H1 (cell line): ENCODE results near the gene COL5A1. TPM values are rescaled to one million over a fixed set of nuclear protein-coding genes. Genes with fewer than 3 reads are reported as not detected.

Source experiments
- EGR1 ChIP-seq: IDR thresholded peaks from 2 replicates; pipeline ENCODE4 v1.6.1; 2011; ENCODE audit warnings: low read depth, low read length, borderline replicate concordance
- EP300 ChIP-seq, 2 experiments: IDR thresholded peaks; 1 replicate in 1 of 2; 2 replicates in 1 of 2; pipeline ENCODE4 v1.6.1; 2011 to 2012; ENCODE audit warnings: low read depth in 2 of 2, low read length in 2 of 2, mild to moderate bottlenecking in 2 of 2, borderline replicate concordance in 1 of 2, inconsistent platforms in 1 of 2, moderate library complexity in 1 of 2
- FOSL1 ChIP-seq: IDR thresholded peaks from 2 replicates; pipeline ENCODE4 v1.6.1; 2011; ENCODE audit warnings: mild to moderate bottlenecking, low read depth, low read length, moderate library complexity; ENCODE audit not compliant: insufficient read depth
- RAD21 ChIP-seq, 2 experiments: IDR thresholded peaks in 1 of 2; conservative IDR thresholded peaks in 1 of 2; 2 replicates each; pipeline ENCODE4 v1.6.1; 2011; ENCODE audit warnings: low read depth in 2 of 2, low read length in 2 of 2, improper control_type of control experiment in 1 of 2, inconsistent platforms in 1 of 2, mild to moderate bottlenecking in 1 of 2, moderate library complexity in 1 of 2
- SIX5 ChIP-seq: IDR thresholded peaks from 2 replicates; pipeline ENCODE4 v1.6.1; 2011; ENCODE audit warnings: mild to moderate bottlenecking, low read depth, low read length
- SP1 ChIP-seq: IDR thresholded peaks from 2 replicates; pipeline ENCODE4 v1.6.1; 2011; ENCODE audit warnings: low read depth, low read length
- SP4 ChIP-seq: IDR thresholded peaks from 2 replicates; pipeline ENCODE4 v1.6.1; 2012; ENCODE audit warnings: low read length, inconsistent platforms
- USF2 ChIP-seq: IDR thresholded peaks from 2 replicates; pipeline ENCODE4 v1.6.1; 2011; ENCODE audit warnings: low read length, improper control_type of control experiment
- polyA plus RNA-seq, 7 experiments: library from polyadenylated mRNA; depleted of rRNA in 3 of 7; stranded (reverse) in 5 of 7; unstranded in 2 of 7; fragments of >200 nt in 5 of 7; fragments of 200-250 nt in 2 of 7; gene quantifications; 1 replicate in 5 of 7; 2 replicates in 1 of 7; 4 replicates in 1 of 7; pipeline versions ENCODE4 v1.2.1 to v1.2.3, GENCODE V29; 2011 to 2013; ENCODE audit warnings: missing spikeins in 2 of 7, mixed read lengths in 2 of 7
- total RNA-seq: library from RNA; stranded (reverse); fragmentation: NEBNext Ultra II Directional; extraction: Animal tissue kit (Norgen Biotek cat#: 25700); gene quantifications from 2 replicates; pipeline ENCODE4 v1.2.1, GENCODE V29; 2021

Gene COL5A1
- total and polyA plus RNA-seq, 2 of the 8 experiments (the other 6 are each of a cell fraction or from before 2014, with no cell fraction given), result 3.8 to 12.0 TPM

GRCh38 chr9:134671341-134672113, 29.9 kb downstream of the COL5A1 start (continued):
- TF ChIP-seq SP4 (no peak), FOSL1 (no peak), SIX5 (no peak), SP1 (no peak), EGR1 (no peak), USF2 (no peak), RAD21 (IDR thresholded peaks at IDR 0.05 in 1 of 2, conservative IDR thresholded peaks at IDR 0.05 in 1 of 2; ENCODE audit: low read depth in 2 of 2, low read length in 2 of 2) (no peak), EP300 (IDR thresholded peaks at IDR 0.05; ENCODE audit: borderline replicate concordance in 1 of 2, low read depth in 2 of 2, low read length in 2 of 2) (no peak)
